Neutrophil (primary cell): ENCODE results near the gene KMT5C.

Experiments used
- H3K27ac ChIP-seq: fragments of 200-600 bp; sonication (generic); 2 replicates; pipeline ENCODE4 v1.5.1; 2016; ENCODE audit warnings: mild to moderate bottlenecking, moderate library complexity
- H3K27me3 ChIP-seq: fragments of 200-600 bp; sonication (generic); 2 replicates; pipeline ENCODE4 v1.6.0; 2016; ENCODE audit warnings: mild to moderate bottlenecking
- H3K36me3 ChIP-seq: fragments of 200-600 bp; sonication (generic); 2 replicates; pipeline ENCODE4 v1.5.1; 2017
- H3K4me1 ChIP-seq, 2 experiments: fragments of 200-600 bp in 1 of 2; sonication (generic) in 1 of 2; 1 replicate in 1 of 2; 2 replicates in 1 of 2; pipeline versions ENCODE4 v1.5.1 to v1.6.1; 2013 to 2016; ENCODE audit warnings: low read depth in 1 of 2, low read length in 1 of 2, mild to moderate bottlenecking in 1 of 2, moderate library complexity in 1 of 2; ENCODE audit not compliant: control insufficient read depth in 1 of 2, insufficient read depth in 1 of 2
- H3K4me3 ChIP-seq, 2 experiments: fragments of 200-600 bp in 1 of 2; sonication (generic) in 1 of 2; 1 replicate in 1 of 2; 2 replicates in 1 of 2; pipeline ENCODE4 v1.5.1; 2013 to 2016; ENCODE audit warnings: low read depth in 1 of 2, low read length in 1 of 2, mild to moderate bottlenecking in 1 of 2, moderate library complexity in 1 of 2
- H3K9me3 ChIP-seq: fragments of 200-600 bp; sonication (generic); 2 replicates; pipeline ENCODE4 v1.5.1; 2016
- CTCF ChIP-seq: fragments of 200-600 bp; sonication (generic); IDR thresholded peaks from 2 replicates; pipeline ENCODE4 v1.5.1; 2016; ENCODE audit warnings: antibody characterized with exemption

Gene KMT5C

GRCh38 chr19:55302318-55302703 lies 37.4 kb upstream of the KMT5C start:
- H3K27ac ChIP-seq = no peak overlapping the region
- TF ChIP-seq CTCF = no peak

DNA sequence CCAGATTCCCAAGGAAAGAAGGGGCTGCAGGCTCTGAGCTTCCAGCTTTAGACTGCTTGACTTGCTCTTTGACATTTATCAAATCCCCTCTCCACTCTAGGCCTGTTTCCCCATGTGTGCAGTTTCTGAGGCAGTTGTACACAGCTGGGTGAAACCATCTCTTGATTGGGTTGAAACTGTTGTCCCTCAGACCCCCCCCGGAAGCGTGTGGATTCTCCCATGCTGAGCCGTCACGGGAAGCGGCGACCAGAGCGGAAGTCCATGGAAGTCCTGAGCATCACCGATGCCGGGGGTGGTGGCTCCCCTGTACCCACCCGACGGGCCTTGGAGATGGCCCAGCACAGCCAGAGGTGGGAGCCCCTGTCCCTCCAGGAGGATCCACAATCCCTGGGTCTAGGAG lies 36.2 kb upstream of the KMT5C start:
- no peak overlapping the region for H3K4me3 ChIP-seq

More at GRCh38 chr19:55302318-55302703, 37.4 kb upstream of the KMT5C start:
- H3K4me3 ChIP-seq = peak overlapping the region in 1 of 2 experiments; percentile 9
- H3K36me3 ChIP-seq = no peaks in the 10 kb centered on the region
- peaks cover 8 to 9% of the 10 kb centered on the region in 2 experiments for H3K4me1 ChIP-seq
- no peaks in the 10 kb centered on the region for H3K9me3 ChIP-seq
- peaks cover 9% of the 10 kb centered on the region for H3K27me3 ChIP-seq

GRCh38 chr19:55304279-55304978 lies 35.2 kb upstream of the KMT5C start:
- H3K27ac ChIP-seq = no peak overlapping the region
- no peaks in the 10 kb centered on the region for H3K9me3 ChIP-seq
- no peaks in the 10 kb centered on the region for H3K36me3 ChIP-seq
- H3K4me1 ChIP-seq = peaks cover 8 to 9% of the 10 kb centered on the region in 2 experiments
- no peak for TF ChIP-seq CTCF
- no peak overlapping the region for H3K4me3 ChIP-seq
- H3K27me3 ChIP-seq = no peaks in the 10 kb centered on the region

More for the DNA sequence above, 36.2 kb upstream of the KMT5C start:
- Histone ChIP-seq H3K9me3 (no peaks in the 10 kb centered on the region), H3K4me1 (peaks cover 8 to 9% of the 10 kb centered on the region in 2 experiments), H3K27ac (no peak overlapping the region), H3K27me3 (peaks cover 5% of the 10 kb centered on the region), H3K36me3 (no peaks in the 10 kb centered on the region)
- no peak for TF ChIP-seq CTCF

DNA sequence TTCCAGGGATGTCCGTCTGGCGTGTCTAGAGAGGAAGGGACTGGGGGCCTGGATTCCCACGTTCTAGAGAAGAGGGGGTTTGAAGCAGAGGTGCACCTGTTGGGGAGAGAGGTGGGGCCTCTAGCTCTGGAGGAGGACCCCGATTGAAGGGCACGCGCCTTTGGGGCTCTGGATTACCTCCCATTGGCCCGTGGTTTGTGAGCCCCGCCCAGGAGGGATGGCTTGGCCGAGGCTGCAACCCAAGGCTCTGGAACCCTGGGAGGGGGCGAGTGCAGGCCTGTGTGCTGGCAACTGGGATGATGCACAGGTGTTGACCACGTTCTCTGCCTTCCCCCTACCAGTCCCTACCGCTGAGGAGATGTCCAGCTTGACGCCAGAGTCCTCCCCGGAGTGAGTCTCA lies 34.7 kb upstream of the KMT5C start:
- Histone ChIP-seq H3K4me1 (peaks cover 8 to 9% of the 10 kb centered on the region in 2 experiments), H3K27me3 (no peaks in the 10 kb centered on the region), H3K4me3 (no peak overlapping the region), H3K36me3 (no peaks in the 10 kb centered on the region), H3K27ac (no peak overlapping the region), H3K9me3 (no peaks in the 10 kb centered on the region)
- TF ChIP-seq CTCF = no peak

DNA sequence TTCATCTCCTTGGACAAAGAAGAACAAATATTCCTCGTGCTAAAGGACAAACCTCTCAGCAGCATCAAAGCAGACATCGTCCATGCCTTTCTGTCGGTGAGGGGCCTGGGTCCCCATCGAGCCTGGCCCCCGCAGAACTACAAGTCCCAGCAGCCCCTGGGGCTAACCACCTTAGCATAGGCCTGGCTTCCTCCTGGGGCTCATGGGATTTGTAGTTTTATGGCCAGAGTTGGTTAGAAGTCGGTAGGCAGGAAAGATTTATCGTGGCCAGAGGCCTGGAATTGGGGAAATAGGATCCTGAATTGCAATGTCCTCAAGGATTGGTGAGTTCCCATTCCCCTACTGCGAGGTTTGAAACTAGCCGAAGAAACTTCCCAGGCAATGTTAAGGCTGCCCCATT lies 34.2 kb upstream of the KMT5C start:
- H3K27ac ChIP-seq = no peak overlapping the region
- TF ChIP-seq CTCF = no peak
- H3K4me3 ChIP-seq = no peak overlapping the region
- no peaks in the 10 kb centered on the region for H3K9me3 ChIP-seq
- H3K27me3 ChIP-seq = no peaks in the 10 kb centered on the region
- H3K36me3 ChIP-seq = no peaks in the 10 kb centered on the region
- H3K4me1 ChIP-seq = peaks cover 8 to 9% of the 10 kb centered on the region in 2 experiments
